SK-N-SH (cell line): Measurements from ENCODE around the gene TMEM185A. TPM values are rescaled to one million over a fixed set of nuclear protein-coding genes. Genes with fewer than 3 reads are reported as not detected.

Source experiments
- CTCF ChIA-PET: fragments of 300-600, 350-600 bp; formaldehyde crosslinking; extraction: SDS; loops from one replicate; lab custom pipeline; 2021; lab: Yijun Ruan, JAX
- POLR2A ChIA-PET: fragments of 350-600 bp; sonication (Branson Sonifier 250); formaldehyde crosslinking; extraction: SDS; loops from one replicate; lab custom pipeline; 2020; ENCODE audit warnings: antibody characterized with exemption, inconsistent platforms; lab: Yijun Ruan, JAX
- DNase-seq: peaks from one replicate; pipeline ENCODE4 v3.0.0; 2012
- H2AFZ ChIP-seq: fragments of 200-600 bp; sonication (generic); 2 replicates; pipeline ENCODE4 v1.8.1; 2016; ENCODE audit warnings: antibody characterized with exemption, mild to moderate bottlenecking, low read depth
- H3F3A ChIP-seq: fragments of 200-600 bp; sonication (generic); replicated peaks from 2 replicates; pipeline ENCODE3; 2016; ENCODE audit warnings: antibody characterized with exemption, mild to moderate bottlenecking; ENCODE audit not compliant: insufficient read depth
- H3K27ac ChIP-seq, 2 experiments: fragments of 200-500 bp in 1 of 2; fragments of 200-600 bp in 1 of 2; sonication (Bioruptor generic) in 1 of 2; sonication (generic), shearing (Covaris generic) in 1 of 2; 2 replicates each; pipeline versions ENCODE4 v1.5.1 to v1.6.1; 2014 to 2016; ENCODE audit warnings: low read depth in 2 of 2, inconsistent platforms in 1 of 2, low read length in 1 of 2, mild to moderate bottlenecking in 1 of 2, mixed read lengths in 1 of 2
- H3K27me3 ChIP-seq: fragments of 200-600 bp; sonication (generic), shearing (Covaris generic); 2 replicates; pipeline ENCODE4 v1.6.1; 2016; ENCODE audit warnings: mixed run types; ENCODE audit not compliant: insufficient read depth
- H3K36me3 ChIP-seq, 2 experiments: fragments of 200-500 bp in 1 of 2; fragments of 200-600 bp in 1 of 2; sonication (Bioruptor generic) in 1 of 2; sonication (generic) in 1 of 2; replicated peaks in 1 of 2; 2 replicates each; pipeline versions ENCODE3 to v1.5.1; 2014 to 2016; ENCODE audit warnings: low read length in 1 of 2, mild to moderate bottlenecking in 1 of 2; ENCODE audit not compliant: insufficient read depth in 2 of 2, control insufficient read depth in 1 of 2
- H3K4me1 ChIP-seq, 2 experiments: fragments of 200-500 bp in 1 of 2; fragments of 200-600 bp in 1 of 2; sonication (Bioruptor generic) in 1 of 2; sonication (generic), shearing (Covaris generic) in 1 of 2; 2 replicates each; pipeline versions ENCODE4 v1.5.1 to v1.6.1; 2014 to 2016; ENCODE audit warnings: low read depth in 1 of 2, low read length in 1 of 2, mixed run types in 1 of 2; ENCODE audit not compliant: insufficient read depth in 2 of 2, control insufficient read depth in 1 of 2
- H3K4me2 ChIP-seq: fragments of 200-600 bp; sonication (generic), shearing (Covaris generic); 2 replicates; pipeline ENCODE4 v1.6.1; 2017; ENCODE audit warnings: mixed run types
- H3K4me3 ChIP-seq, 2 experiments: fragments of 200-500 bp in 1 of 2; fragments of 200-600 bp in 1 of 2; sonication (Bioruptor generic) in 1 of 2; sonication (generic), shearing (Covaris generic) in 1 of 2; 2 replicates each; pipeline versions ENCODE4 v1.5.1 to v1.8.1; 2014 to 2016; ENCODE audit warnings: low read depth in 2 of 2, inconsistent platforms in 1 of 2, low read length in 1 of 2, mild to moderate bottlenecking in 1 of 2, mixed read lengths in 1 of 2, moderate library complexity in 1 of 2
- H3K79me2 ChIP-seq: fragments of 200-600 bp; sonication (generic); 2 replicates; pipeline ENCODE4 v1.8.1; 2017; ENCODE audit warnings: mild to moderate bottlenecking; ENCODE audit not compliant: insufficient read depth
- H3K9ac ChIP-seq: fragments of 200-600 bp; sonication (generic); 2 replicates; pipeline ENCODE4 v1.6.1; 2017; ENCODE audit warnings: mixed run types
- H3K9me2 ChIP-seq: fragments of 200-600 bp; sonication (generic); 2 replicates; pipeline ENCODE4 v1.6.1; 2017; ENCODE audit warnings: mixed run types
- H3K9me3 ChIP-seq: fragments of 200-600 bp; sonication (generic); 2 replicates; pipeline ENCODE4 v1.6.1; 2017; ENCODE audit warnings: mixed run types, mild to moderate bottlenecking, moderate library complexity
- H4K20me1 ChIP-seq: fragments of 200-600 bp; sonication (generic); 2 replicates; pipeline ENCODE4 v1.6.1; 2017; ENCODE audit warnings: mild to moderate bottlenecking, mixed run types; ENCODE audit not compliant: insufficient read depth
- FOXJ3 ChIP-seq: sonication (generic); formaldehyde crosslinking; IDR thresholded peaks from 2 replicates; pipeline ENCODE4 v1.5.1; 2020; ENCODE audit warnings: mild to moderate bottlenecking, missing genetic modification reagents
- FOXM1 ChIP-seq: IDR thresholded peaks from 2 replicates; pipeline ENCODE4 v1.4.0; 2012; ENCODE audit warnings: low read depth, mild to moderate bottlenecking
- MEF2A ChIP-seq: IDR thresholded peaks from 2 replicates; pipeline ENCODE4 v1.4.0; 2012; ENCODE audit warnings: low read depth, borderline replicate concordance
- MXI1 ChIP-seq: IDR thresholded peaks from 2 replicates; pipeline ENCODE4 v1.6.1; 2012; ENCODE audit warnings: mild to moderate bottlenecking, low read depth, low read length, improper control_type of control experiment
- POLR2AphosphoS5 ChIP-seq: IDR thresholded peaks from 2 replicates; pipeline ENCODE4 v1.6.1; 2012; ENCODE audit warnings: low read depth, low read length
- RAD21 ChIP-seq: IDR thresholded peaks from 2 replicates; pipeline ENCODE4 v1.6.1; 2012; ENCODE audit warnings: mild to moderate bottlenecking, low read length
- RFX5 ChIP-seq: IDR thresholded peaks from 2 replicates; pipeline ENCODE4 v1.6.1; 2012; ENCODE audit warnings: mild to moderate bottlenecking, improper control_type of control experiment, low read length
- SIN3A ChIP-seq: IDR thresholded peaks from 2 replicates; pipeline ENCODE4 v1.6.1; 2012; ENCODE audit warnings: low read depth, mild to moderate bottlenecking, low read length, moderate library complexity, borderline replicate concordance
- TAF1 ChIP-seq: IDR thresholded peaks from 2 replicates; pipeline ENCODE4 v1.6.1; 2012; ENCODE audit warnings: low read depth, mild to moderate bottlenecking, low read length, moderate library complexity, borderline replicate concordance
- TCF12 ChIP-seq: IDR thresholded peaks from 2 replicates; pipeline ENCODE4 v1.4.0; 2012
- YY1 ChIP-seq: IDR thresholded peaks from 2 replicates; pipeline ENCODE4 v1.4.0; 2012; ENCODE audit warnings: low read depth, mild to moderate bottlenecking
- WGBS: methylation state at CpG from one replicate; pipeline ENCODE4 v1.1.6; 2017; ENCODE audit warnings: low lambda C conversion rate; 5-methylcytosine and 5-hydroxymethylcytosine counted together
- polyA plus RNA-seq, 3 experiments: library from polyadenylated mRNA; depleted of rRNA; stranded (reverse); fragments of >200 nt; gene quantifications; 2 replicates each; pipeline ENCODE4 v1.2.3, GENCODE V29; 2012
- TF ChIP-seq, protein P1 (sequence below): fragments of 150-350 bp; IDR thresholded peaks from 2 replicates; pipeline ENCODE4 v1.6.1; 2016; ENCODE audit warnings: mild to moderate bottlenecking, low read depth, low read length
- TF ChIP-seq, protein P2 (sequence below): IDR thresholded peaks from 2 replicates; pipeline ENCODE4 v1.4.0; 2012; ENCODE audit warnings: low read depth, borderline replicate concordance
- TF ChIP-seq, protein P3 (sequence below): IDR thresholded peaks from 2 replicates; pipeline ENCODE4 v1.4.0; 2012; ENCODE audit warnings: low read depth, borderline replicate concordance

TMEM185A gene
- polyA plus RNA-seq, 1 of the 3 experiments (the other 2 are of a cell fraction): 11.9 TPM

DNA sequence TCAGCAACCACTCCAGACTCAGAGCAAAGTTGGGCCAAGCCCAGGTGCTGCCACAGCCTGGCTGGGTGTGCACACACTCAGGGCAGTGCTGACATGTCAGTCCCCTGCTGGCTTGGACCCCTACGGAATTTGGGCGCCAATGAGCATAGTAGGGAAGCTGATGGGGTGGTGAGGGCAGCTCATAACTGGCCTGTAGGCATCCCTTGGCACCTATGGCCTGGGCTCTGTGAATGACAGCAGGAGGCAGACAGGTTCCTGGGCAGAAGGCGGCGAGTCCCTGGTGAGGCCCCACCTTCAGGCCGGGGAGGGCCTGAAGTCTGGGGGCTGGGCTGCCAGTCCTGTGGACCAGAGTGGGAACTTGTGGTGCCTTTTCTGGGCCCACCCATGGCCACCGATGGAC is 15.9 kb upstream of the TMEM185A start:
- Histone ChIP-seq H3K36me3 (no peaks in the 10 kb centered on the region), H2AFZ (no peak overlapping the region), H3K4me2 (no peak overlapping the region), H3K4me1 (no peaks in the 10 kb centered on the region), H3F3A (no peaks in the 10 kb centered on the region), H3K9me3 (no peaks in the 10 kb centered on the region; the same call in 1 of the 2 replicates), H3K9ac (no peak overlapping the region), H3K27me3 (no peaks in the 10 kb centered on the region), H4K20me1 (no peaks in the 10 kb centered on the region), H3K4me3 (no peak overlapping the region), H3K9me2 (no peaks in the 10 kb centered on the region), H3K79me2 (no peaks in the 10 kb centered on the region), H3K27ac (no peak overlapping the region)
- WGBS: no CpG with 5 or more reads among the region's 6 CpGs
- TF ChIP-seq RAD21 (no peak), FOXM1 (no peak), TCF12 (no peak), SIN3A (no peak), TAF1 (no peak), FOXJ3 (CRISPR knock-in tag) (no peak), POLR2AphosphoS5 (no peak)
- TF ChIP-seq, protein P1, sequence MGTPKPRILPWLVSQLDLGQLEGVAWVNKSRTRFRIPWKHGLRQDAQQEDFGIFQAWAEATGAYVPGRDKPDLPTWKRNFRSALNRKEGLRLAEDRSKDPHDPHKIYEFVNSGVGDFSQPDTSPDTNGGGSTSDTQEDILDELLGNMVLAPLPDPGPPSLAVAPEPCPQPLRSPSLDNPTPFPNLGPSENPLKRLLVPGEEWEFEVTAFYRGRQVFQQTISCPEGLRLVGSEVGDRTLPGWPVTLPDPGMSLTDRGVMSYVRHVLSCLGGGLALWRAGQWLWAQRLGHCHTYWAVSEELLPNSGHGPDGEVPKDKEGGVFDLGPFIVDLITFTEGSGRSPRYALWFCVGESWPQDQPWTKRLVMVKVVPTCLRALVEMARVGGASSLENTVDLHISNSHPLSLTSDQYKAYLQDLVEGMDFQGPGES: no peak
- TF ChIP-seq, protein P2, sequence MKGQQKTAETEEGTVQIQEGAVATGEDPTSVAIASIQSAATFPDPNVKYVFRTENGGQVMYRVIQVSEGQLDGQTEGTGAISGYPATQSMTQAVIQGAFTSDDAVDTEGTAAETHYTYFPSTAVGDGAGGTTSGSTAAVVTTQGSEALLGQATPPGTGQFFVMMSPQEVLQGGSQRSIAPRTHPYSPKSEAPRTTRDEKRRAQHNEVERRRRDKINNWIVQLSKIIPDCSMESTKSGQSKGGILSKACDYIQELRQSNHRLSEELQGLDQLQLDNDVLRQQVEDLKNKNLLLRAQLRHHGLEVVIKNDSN: no peak
- TF ChIP-seq, protein P3, sequence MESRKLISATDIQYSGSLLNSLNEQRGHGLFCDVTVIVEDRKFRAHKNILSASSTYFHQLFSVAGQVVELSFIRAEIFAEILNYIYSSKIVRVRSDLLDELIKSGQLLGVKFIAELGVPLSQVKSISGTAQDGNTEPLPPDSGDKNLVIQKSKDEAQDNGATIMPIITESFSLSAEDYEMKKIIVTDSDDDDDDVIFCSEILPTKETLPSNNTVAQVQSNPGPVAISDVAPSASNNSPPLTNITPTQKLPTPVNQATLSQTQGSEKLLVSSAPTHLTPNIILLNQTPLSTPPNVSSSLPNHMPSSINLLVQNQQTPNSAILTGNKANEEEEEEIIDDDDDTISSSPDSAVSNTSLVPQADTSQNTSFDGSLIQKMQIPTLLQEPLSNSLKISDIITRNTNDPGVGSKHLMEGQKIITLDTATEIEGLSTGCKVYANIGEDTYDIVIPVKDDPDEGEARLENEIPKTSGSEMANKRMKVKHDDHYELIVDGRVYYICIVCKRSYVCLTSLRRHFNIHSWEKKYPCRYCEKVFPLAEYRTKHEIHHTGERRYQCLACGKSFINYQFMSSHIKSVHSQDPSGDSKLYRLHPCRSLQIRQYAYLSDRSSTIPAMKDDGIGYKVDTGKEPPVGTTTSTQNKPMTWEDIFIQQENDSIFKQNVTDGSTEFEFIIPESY: no peak
- ChIA-PET POLR2A (no interaction called here), CTCF (no interaction called here)
- DNase-seq: no peak

DNA sequence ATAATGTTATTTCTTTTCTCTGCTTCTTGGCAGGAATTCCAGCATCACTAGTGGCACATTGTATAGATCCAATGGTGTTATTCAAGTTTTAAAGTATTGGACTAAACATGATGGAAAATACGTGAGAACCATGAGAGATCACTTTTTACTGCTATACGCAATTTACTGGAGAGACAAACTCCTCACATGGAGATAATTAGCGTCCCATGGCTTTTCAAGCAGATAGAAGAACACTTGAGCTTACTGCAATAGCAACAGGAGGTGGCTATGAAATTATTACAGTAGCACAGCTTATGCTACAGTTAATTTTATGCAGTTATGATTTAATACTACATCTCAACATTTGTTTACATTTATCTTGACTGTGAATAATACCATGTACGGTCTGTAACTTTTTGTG is 11.9 kb upstream of the TMEM185A start:
- H3K27ac ChIP-seq: no peak overlapping the region
- no peak overlapping the region for H3K4me3 ChIP-seq
- no peaks in the 10 kb centered on the region for H3F3A ChIP-seq
- POLR2A ChIA-PET: no interaction called here
- H4K20me1 ChIP-seq: no peaks in the 10 kb centered on the region
- no peaks in the 10 kb centered on the region for H3K36me3 ChIP-seq
- no peaks in the 10 kb centered on the region for H3K4me1 ChIP-seq
- no peak for TF ChIP-seq MEF2A
- TF ChIP-seq MXI1: no peak
- no peak for TF ChIP-seq RFX5
- TF ChIP-seq YY1: no peak
- H3K9me3 ChIP-seq: no peaks in the 10 kb centered on the region; the same call in 1 of the 2 replicates
- WGBS: 22% methylated on average over 4 of the region's 4 CpGs
- H3K9ac ChIP-seq: no peak overlapping the region
- CTCF ChIA-PET: no interaction called here
- no peaks in the 10 kb centered on the region for H3K9me2 ChIP-seq
- H2AFZ ChIP-seq: no peak overlapping the region
- no peak overlapping the region for H3K4me2 ChIP-seq
- H3K79me2 ChIP-seq: no peaks in the 10 kb centered on the region
- DNase-seq: no peak
- no peaks in the 10 kb centered on the region for H3K27me3 ChIP-seq
